SK-N-SH treated with all-trans-retinoic acid at 6 μM for 48 hours (cell line): ENCODE data around the gene BUD13.

Experiments
- ATAC-seq: fragments of 200-7000 bp; cut with Tn5 transposase; 3 replicates; pipeline ENCODE4 v1.9.1; 2020; ENCODE audit warnings: mild to moderate bottlenecking, moderate library complexity
- ARNTL ChIP-seq: fragments of 450-650 bp; formaldehyde crosslinking; IDR thresholded peaks from 2 replicates; pipeline ENCODE4 v1.5.0; 2020; ENCODE audit warnings: low read depth, mild to moderate bottlenecking, moderate library complexity, borderline replicate concordance
- BACH2 ChIP-seq: fragments of 250-450 bp; sonication (Bioruptor Pico); IDR thresholded peaks from 2 replicates; pipeline ENCODE4 v1.9.0; 2021; ENCODE audit warnings: mild to moderate bottlenecking, borderline replicate concordance
- CSDC2 ChIP-seq: fragments of 250-450 bp; sonication (Bioruptor Pico); IDR thresholded peaks from 2 replicates; pipeline ENCODE4 v1.5.0; 2020; ENCODE audit warnings: mild to moderate bottlenecking, moderate library complexity
- CSRNP3 ChIP-seq: fragments of 250-450 bp; sonication (Bioruptor Pico); IDR thresholded peaks from 2 replicates; pipeline ENCODE4 v1.5.1; 2021; ENCODE audit warnings: mild to moderate bottlenecking, moderate library complexity
- ESRRG ChIP-seq: fragments of 250-450 bp; sonication (Bioruptor Pico); IDR thresholded peaks from 2 replicates; pipeline ENCODE4 v1.6.1; 2021; ENCODE audit warnings: mild to moderate bottlenecking
- GLIS3 ChIP-seq: fragments of 250-450 bp; sonication (Bioruptor Pico); IDR thresholded peaks from 2 replicates; pipeline ENCODE4 v1.5.0; 2020; ENCODE audit warnings: mild to moderate bottlenecking, moderate library complexity
- ISL1 ChIP-seq: fragments of 250-450 bp; sonication (Bioruptor Pico); IDR thresholded peaks from 2 replicates; pipeline ENCODE4 v2.1.2; 2022; ENCODE audit warnings: mild to moderate bottlenecking, moderate library complexity
- OSR1 ChIP-seq: fragments of 250-450 bp; sonication (Bioruptor Pico); IDR thresholded peaks from 2 replicates; pipeline ENCODE4 v1.8.0; 2022; ENCODE audit warnings: moderate library complexity, mild to moderate bottlenecking, inconsistent platforms
- PATZ1 ChIP-seq: fragments of 250-450 bp; sonication (Bioruptor Pico); IDR thresholded peaks from 2 replicates; pipeline ENCODE4 v1.8.0; 2020; ENCODE audit warnings: mild to moderate bottlenecking, moderate library complexity, borderline replicate concordance
- POU6F1 ChIP-seq: fragments of 250-450 bp; sonication (Bioruptor Pico); IDR thresholded peaks from 2 replicates; pipeline ENCODE4 v1.8.0; 2021; ENCODE audit warnings: low read depth, mild to moderate bottlenecking, moderate library complexity, borderline replicate concordance
- PPARA ChIP-seq: fragments of 250-450 bp; sonication (Bioruptor Pico); IDR thresholded peaks from 2 replicates; pipeline ENCODE4 v1.5.0; 2020; ENCODE audit warnings: mild to moderate bottlenecking, borderline replicate concordance
- RARB ChIP-seq: fragments of 250-450 bp; sonication (Bioruptor Pico); IDR thresholded peaks from 2 replicates; pipeline ENCODE4 v1.8.0; 2021; ENCODE audit warnings: mild to moderate bottlenecking, moderate library complexity
- SNAI2 ChIP-seq: fragments of 250-450 bp; sonication (Bioruptor Pico); IDR thresholded peaks from 2 replicates; pipeline ENCODE4 v1.5.0; 2020; ENCODE audit warnings: mild to moderate bottlenecking, moderate library complexity
- TCF4 ChIP-seq: fragments of 250-450 bp; sonication (Bioruptor Pico); IDR thresholded peaks from 2 replicates; pipeline ENCODE4 v1.8.0; 2021; ENCODE audit warnings: mild to moderate bottlenecking, moderate library complexity, borderline replicate concordance
- TOX ChIP-seq: fragments of 250-450 bp; sonication (Bioruptor Pico); IDR thresholded peaks from 2 replicates; pipeline ENCODE4 v1.8.0; 2021; ENCODE audit warnings: mild to moderate bottlenecking, moderate library complexity, borderline replicate concordance
- TSHZ2 ChIP-seq: fragments of 250-450 bp; sonication (Bioruptor Pico); IDR thresholded peaks from 2 replicates; pipeline ENCODE4 v1.5.0; 2020; ENCODE audit warnings: mild to moderate bottlenecking, moderate library complexity
- ZC3H10 ChIP-seq: fragments of 250-450 bp; sonication (Bioruptor Pico); IDR thresholded peaks from 2 replicates; pipeline ENCODE4 v1.5.1; 2021; ENCODE audit warnings: mild to moderate bottlenecking, moderate library complexity
- ZFP3 ChIP-seq: fragments of 250-450 bp; sonication (Bioruptor Pico); IDR thresholded peaks from 2 replicates; pipeline ENCODE4 v1.5.0; 2020; ENCODE audit warnings: mild to moderate bottlenecking, moderate library complexity
- ZFP30 ChIP-seq: fragments of 450-650 bp; formaldehyde crosslinking; IDR thresholded peaks from 2 replicates; pipeline ENCODE4 v1.5.0; 2022; ENCODE audit warnings: mild to moderate bottlenecking, moderate library complexity
- ZNF565 ChIP-seq: fragments of 450-650 bp; formaldehyde crosslinking; conservative IDR thresholded peaks from 2 replicates; pipeline ENCODE4 v1.5.0; 2020; ENCODE audit warnings: low read depth, mild to moderate bottlenecking, moderate library complexity
- ZNF70 ChIP-seq: fragments of 450-650 bp; formaldehyde crosslinking; IDR thresholded peaks from 2 replicates; pipeline ENCODE4 v1.5.0; 2020; ENCODE audit warnings: mild to moderate bottlenecking, moderate library complexity
- ZNF8 ChIP-seq: fragments of 450-650 bp; formaldehyde crosslinking; IDR thresholded peaks from 2 replicates; pipeline ENCODE4 v1.5.0; 2020; ENCODE audit warnings: mild to moderate bottlenecking, moderate library complexity

Gene BUD13

GRCh38 chr11:116707161-116707629 is 65.6 kb downstream of the BUD13 start:
- ATAC-seq = no peak
- no peak for TF ChIP-seq ARNTL
- TF ChIP-seq PPARA (CRISPR knock-in tag) = no peak
- TF ChIP-seq ZFP30 (CRISPR knock-in tag) = no peak
- TF ChIP-seq RARB (CRISPR knock-in tag) = no peak
- no peak for TF ChIP-seq ZFP3 (CRISPR knock-in tag)
- no peak for TF ChIP-seq ZNF8 (CRISPR knock-in tag)
- no peak for TF ChIP-seq ISL1
- no peak for TF ChIP-seq GLIS3 (CRISPR knock-in tag)
- TF ChIP-seq ZNF70 = no peak
- TF ChIP-seq TSHZ2 = no peak
- TF ChIP-seq TCF4 (CRISPR knock-in tag) = no peak
- no peak for TF ChIP-seq OSR1 (CRISPR knock-in tag)
- no peak for TF ChIP-seq ZC3H10 (CRISPR knock-in tag)
- no peak for TF ChIP-seq CSDC2 (CRISPR knock-in tag)
- no peak for TF ChIP-seq ESRRG (CRISPR knock-in tag)
- TF ChIP-seq POU6F1 (CRISPR knock-in tag) = no peak
- no peak for TF ChIP-seq TOX (CRISPR knock-in tag)
- TF ChIP-seq CSRNP3 = no peak
- TF ChIP-seq PATZ1 (CRISPR knock-in tag) = no peak

GRCh38 chr11:116703421-116703820 is 69.4 kb downstream of the BUD13 start:
- TF ChIP-seq ISL1 (no peak), ZNF8 (CRISPR knock-in tag) (no peak), SNAI2 (CRISPR knock-in tag) (no peak), ZFP3 (CRISPR knock-in tag) (no peak), CSDC2 (CRISPR knock-in tag) (no peak), BACH2 (CRISPR knock-in tag) (no peak), ZNF565 (no peak), RARB (CRISPR knock-in tag) (no peak), OSR1 (CRISPR knock-in tag) (no peak), PATZ1 (CRISPR knock-in tag) (no peak), ZFP30 (CRISPR knock-in tag) (no peak), TSHZ2 (no peak), ZC3H10 (CRISPR knock-in tag) (no peak), ARNTL (no peak), TOX (CRISPR knock-in tag) (no peak)
- TF ChIP-seq, all 23 proteins: peak for 0
- peak; percentile 66; the same call in 2 of the 3 replicates for ATAC-seq
